Right ventricle myocardium superior (tissue), 1 donor: Measurements from ENCODE around the gene TNRC6A. TPM values are rescaled to one million over a fixed set of nuclear protein-coding genes. Genes with fewer than 3 reads are reported as not detected.
"Not testable (repeated sequence)": the region's sequence is repeated elsewhere in the genome, so short reads cannot be mapped to it uniquely, and the experiment has no call there.

Experiments
- ATAC-seq: fragments of 200-7000 bp; cut with Tn5 transposase; one replicate; pipeline ENCODE4 v1.9.1; 2020; ENCODE audit warnings: mild to moderate bottlenecking; ENCODE audit not compliant: poor library complexity
- DNase-seq: peaks from one replicate; pipeline ENCODE4 v3.0.0-alpha.2; 2020
- intact Hi-C: fragments of 100-400 bp; cut with DNase I; formaldehyde crosslinking; loops from one replicate; pipeline ENCODE4 v1.11.2; 2022
- long read RNA-seq: library from polyadenylated mRNA; unstranded; transcript quantifications from one replicate; pipeline ENCODE4 v2.0.0, GENCODE V29; 2021
- total RNA-seq: library from RNA; stranded (reverse); fragmentation: NEBNext Ultra II Directional; extraction: Animal tissue kit (Norgen Biotek cat#: 25700); gene quantifications from one replicate; pipeline ENCODE4 v1.2.1, GENCODE V29; 2021
- donor health status: DM: no; HTN: yes; CAD: no; lungs with severe emphysema.

Gene TNRC6A
- total RNA-seq: 35.6 TPM
- long read RNA-seq, partial matches to known transcripts: 10 of 11 reads
- long read RNA-seq, other reads (novel, unspliced or antisense): 1 of 11 reads

- ATAC-seq (peak; percentile 96), DNase-seq (peak; percentile 94)
These were observed at the start of gene TNRC6A for GRCh38 chr16:24729243-24729950. Gene TNRC6A (plus strand): TSS chr16:24729651. CDS start chr16:24729842, 191 bp downstream.

GRCh38 chr16:24681793-24682192 is 47.7 kb upstream of the TNRC6A start:
- intact Hi-C loops: no loop called here
- DNase-seq (no peak), ATAC-seq (no peak)

More at GRCh38 chr16:24729243-24729950, at the start of gene TNRC6A:
- intact Hi-C loops: no loop called here

GRCh38 chr16:24683250-24683649 is 46.2 kb upstream of the TNRC6A start:
- DNase-seq: no peak

GRCh38 chr16:24683847-24684493 is 45.5 kb upstream of the TNRC6A start:
- ATAC-seq: no peak
- intact Hi-C loops: no loop called here
- no peak for DNase-seq

More at GRCh38 chr16:24683250-24683649, 46.2 kb upstream of the TNRC6A start:
- no peak for ATAC-seq
- intact Hi-C loops: no loop called here

- peak; percentile 56 for DNase-seq
- ATAC-seq: peak; percentile 41
- intact Hi-C loops: no loop called here
These were observed 43.7 kb upstream of the TNRC6A start for GRCh38 chr16:24685539-24686432.

GRCh38 chr16:24686678-24687077 is 42.8 kb upstream of the TNRC6A start:
- no peak for ATAC-seq
- DNase-seq: no peak
- intact Hi-C loops: no loop called here

GRCh38 chr16:24688359-24688758 is 41.1 kb upstream of the TNRC6A start:
- intact Hi-C loops: no loop called here
- ATAC-seq (no peak), DNase-seq (no peak)

GRCh38 chr16:24689128-24689527 is 40.3 kb upstream of the TNRC6A start:
- ATAC-seq (peak; percentile 58), DNase-seq (no peak)
- intact Hi-C loops: no loop called here

- no peak for DNase-seq
- no peak for ATAC-seq
- intact Hi-C loops: no loop called here
These were observed 36.6 kb upstream of the TNRC6A start for GRCh38 chr16:24692854-24693253.

GRCh38 chr16:24694931-24695330 is 34.5 kb upstream of the TNRC6A start:
- ATAC-seq: no peak
- intact Hi-C loops: no loop called here
- DNase-seq: no peak

- no peak for ATAC-seq
- intact Hi-C loops: no loop called here
- no peak for DNase-seq
These were observed 32.8 kb upstream of the TNRC6A start for GRCh38 chr16:24696699-24697098.

- intact Hi-C loops: no loop called here
- ATAC-seq (no peak), DNase-seq (no peak)
These were observed 31.1 kb upstream of the TNRC6A start for GRCh38 chr16:24698308-24698707.

GRCh38 chr16:24699151-24699723 is 30.2 kb upstream of the TNRC6A start:
- DNase-seq (no peak), ATAC-seq (no peak)
- intact Hi-C loops: no loop called here

GRCh38 chr16:24700549-24701392 is 28.7 kb upstream of the TNRC6A start:
- intact Hi-C loops: no loop called here
- ATAC-seq (peak; percentile 97), DNase-seq (peak; percentile 74)

GRCh38 chr16:24701521-24701951 is 27.9 kb upstream of the TNRC6A start:
- intact Hi-C loops: no loop called here
- ATAC-seq (peak; percentile 41), DNase-seq (no peak)

GRCh38 chr16:24707760-24708159 is 21.7 kb upstream of the TNRC6A start:
- DNase-seq, ATAC-seq, intact Hi-C loops: not testable (repeated sequence)

- intact Hi-C loops: no loop called here
- DNase-seq (no peak), ATAC-seq (no peak)
These were observed 16.1 kb upstream of the TNRC6A start for GRCh38 chr16:24713379-24713778.

- intact Hi-C loops: no loop called here
- no peak for ATAC-seq
- no peak for DNase-seq
These were observed 12.0 kb upstream of the TNRC6A start for GRCh38 chr16:24717411-24717810.
